IPS-15b (cell line): Measurements from ENCODE around the gene PCDHA1.
"Not testable (repeated sequence)": the region's sequence is repeated elsewhere in the genome, so short reads cannot be mapped to it uniquely, and the experiment has no call there.

Experiments
- H3K27me3 ChIP-seq: one replicate; pipeline ENCODE4 v1.6.1; 2013; ENCODE audit warnings: low read length; ENCODE audit not compliant: control insufficient read depth, insufficient read depth
- H3K36me3 ChIP-seq: one replicate; pipeline ENCODE4 v1.6.1; 2013; ENCODE audit warnings: low read length; ENCODE audit not compliant: control insufficient read depth, insufficient read depth
- H3K4me1 ChIP-seq: one replicate; pipeline ENCODE4 v1.6.1; 2013; ENCODE audit warnings: mild to moderate bottlenecking, low read length; ENCODE audit not compliant: control insufficient read depth, insufficient read depth
- H3K4me3 ChIP-seq: one replicate; pipeline ENCODE4 v1.5.1; 2013; ENCODE audit warnings: low read depth, low read length
- H3K9ac ChIP-seq: one replicate; pipeline ENCODE4 v1.6.1; 2013; ENCODE audit warnings: low read depth, mild to moderate bottlenecking, low read length
- H3K9me3 ChIP-seq: one replicate; pipeline ENCODE4 v1.6.1; 2013; ENCODE audit warnings: mild to moderate bottlenecking, low read length; ENCODE audit not compliant: control insufficient read depth, insufficient read depth

Gene PCDHA1

DNA sequence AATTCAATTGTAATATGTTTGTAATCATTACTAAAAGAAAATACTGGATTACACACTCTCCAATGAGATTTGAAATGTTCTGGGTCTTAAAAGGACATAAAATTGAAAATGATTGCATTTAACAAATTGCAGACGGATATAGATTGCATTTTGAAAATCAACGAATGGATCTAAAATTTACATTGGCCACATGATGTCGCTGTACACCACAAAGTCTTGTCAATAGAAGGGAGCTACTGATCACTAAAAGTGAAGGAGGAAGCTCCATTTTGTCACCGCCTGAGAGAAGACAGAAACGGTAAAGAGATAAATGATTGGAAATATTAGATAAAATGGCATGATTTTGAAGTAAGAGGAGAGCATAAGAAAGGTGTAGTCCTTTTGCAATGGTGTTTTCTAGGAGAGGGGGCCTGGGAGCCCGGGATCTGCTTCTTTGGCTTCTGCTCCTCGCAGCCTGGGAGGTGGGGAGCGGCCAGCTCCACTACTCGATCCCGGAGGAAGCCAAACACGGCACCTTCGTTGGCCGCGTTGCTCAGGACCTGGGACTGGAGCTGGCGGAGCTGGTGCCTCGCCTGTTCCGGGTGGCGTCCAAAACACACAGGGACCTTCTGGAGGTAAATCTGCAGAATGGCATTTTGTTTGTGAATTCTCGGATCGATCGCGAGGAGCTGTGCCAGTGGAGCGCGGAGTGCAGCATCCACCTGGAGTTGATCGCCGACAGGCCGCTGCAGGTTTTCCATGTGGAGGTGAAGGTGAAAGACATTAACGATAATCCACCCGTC lies at the start of gene PCDHA1:
TSS of gene PCDHA1 (plus strand) at position 236 of the 782 bp plus-strand sequence.
- Histone ChIP-seq H3K36me3 (peaks cover 2% of the 10 kb centered on the region), H3K4me1 (no peaks in the 10 kb centered on the region), H3K27me3 (no peaks in the 10 kb centered on the region), H3K4me3 (no peak within 1 kb of the TSS), H3K9me3 (no peaks in the 10 kb centered on the region), H3K9ac (no peak within 1 kb of the TSS)

DNA sequence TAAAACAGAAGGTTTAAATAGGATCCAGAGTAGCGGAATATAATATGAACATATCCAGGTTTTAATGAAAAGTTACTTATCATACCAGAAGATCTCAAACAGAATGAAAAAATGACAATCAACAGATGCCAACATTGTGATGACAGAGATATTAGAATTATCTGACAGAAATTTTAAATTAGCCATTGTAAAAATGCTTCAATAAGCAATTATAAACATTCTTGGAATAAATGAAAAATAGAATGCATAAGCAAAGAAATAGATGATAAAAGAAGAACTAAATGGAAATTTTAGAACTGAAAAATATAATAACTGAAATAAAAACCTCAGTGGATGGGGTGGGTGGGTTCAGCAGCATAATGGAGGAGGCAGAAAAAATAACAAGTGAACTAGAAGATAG lies 48.5 kb upstream of the PCDHA1 start:
- H3K9ac ChIP-seq: no peak overlapping the region

DNA sequence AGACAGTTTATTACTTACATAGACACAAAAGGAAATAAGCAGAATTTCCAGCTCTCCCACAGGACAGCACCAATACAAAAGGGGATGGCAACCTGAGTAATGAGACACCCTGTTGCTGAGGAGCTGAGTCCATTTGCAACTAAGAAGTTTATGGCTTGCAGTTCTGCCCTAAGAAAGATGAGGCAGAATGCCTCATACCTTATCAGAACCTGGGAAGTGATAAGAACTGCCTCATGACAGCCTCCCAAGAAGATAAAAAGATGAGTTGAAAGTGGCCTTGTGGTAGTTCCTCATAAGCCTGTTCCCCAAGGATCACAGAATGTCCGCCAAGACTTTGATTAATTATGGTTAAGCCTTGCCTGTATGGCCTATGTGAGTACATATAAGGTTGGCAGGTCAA lies 44.0 kb upstream of the PCDHA1 start:
- no peaks in the 10 kb centered on the region for H3K9me3 ChIP-seq

More for the DNA sequence above, 48.5 kb upstream of the PCDHA1 start:
- Histone ChIP-seq H3K4me3 (no peak overlapping the region), H3K27me3 (no peaks in the 10 kb centered on the region), H3K9me3 (peaks cover 2% of the 10 kb centered on the region), H3K4me1 (no peaks in the 10 kb centered on the region), H3K36me3 (no peaks in the 10 kb centered on the region)

GRCh38 chr5:140753561-140753960 lies 32.4 kb upstream of the PCDHA1 start:
- Histone ChIP-seq H3K36me3 (no peaks in the 10 kb centered on the region), H3K4me1 (no peaks in the 10 kb centered on the region), H3K9me3 (peaks cover 8% of the 10 kb centered on the region), H3K9ac (no peak overlapping the region), H3K27me3 (no peaks in the 10 kb centered on the region), H3K4me3 (no peak overlapping the region)

More for the DNA sequence above, 44.0 kb upstream of the PCDHA1 start:
- Histone ChIP-seq H3K9ac (no peak overlapping the region), H3K36me3 (no peaks in the 10 kb centered on the region), H3K4me1 (no peaks in the 10 kb centered on the region), H3K27me3 (no peaks in the 10 kb centered on the region), H3K4me3 (no peak overlapping the region)

GRCh38 chr5:140764177-140764973 lies 21.6 kb upstream of the PCDHA1 start:
- H3K9ac ChIP-seq: no peak overlapping the region
- no peaks in the 10 kb centered on the region for H3K4me1 ChIP-seq
- no peaks in the 10 kb centered on the region for H3K27me3 ChIP-seq
- H3K9me3 ChIP-seq: peaks cover 16% of the 10 kb centered on the region
- no peaks in the 10 kb centered on the region for H3K36me3 ChIP-seq
- H3K4me3 ChIP-seq: no peak overlapping the region

DNA sequence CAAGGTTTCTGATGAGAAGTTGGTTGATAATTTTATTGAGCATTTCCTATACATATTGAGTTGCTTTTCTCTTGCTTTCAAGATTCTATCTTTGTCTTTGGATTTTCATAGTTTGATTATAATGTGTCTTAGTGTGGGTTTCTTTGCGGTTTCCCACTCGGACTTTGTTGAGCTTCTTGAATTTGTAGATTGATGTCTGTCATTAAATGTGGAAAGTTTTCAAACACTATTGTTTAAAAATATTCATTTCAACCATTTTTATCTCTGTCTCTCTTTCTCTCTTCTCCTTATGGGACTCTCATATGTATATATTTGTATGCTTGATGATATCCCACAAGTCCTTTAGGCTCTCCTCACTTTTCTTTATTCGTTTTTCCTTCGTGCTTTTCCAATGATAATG lies 18.5 kb upstream of the PCDHA1 start:
- Histone ChIP-seq H3K9ac (no peak overlapping the region), H3K9me3 (peaks cover 20% of the 10 kb centered on the region), H3K4me1 (no peaks in the 10 kb centered on the region), H3K36me3 (no peaks in the 10 kb centered on the region), H3K27me3 (no peaks in the 10 kb centered on the region), H3K4me3 (no peak overlapping the region)

DNA sequence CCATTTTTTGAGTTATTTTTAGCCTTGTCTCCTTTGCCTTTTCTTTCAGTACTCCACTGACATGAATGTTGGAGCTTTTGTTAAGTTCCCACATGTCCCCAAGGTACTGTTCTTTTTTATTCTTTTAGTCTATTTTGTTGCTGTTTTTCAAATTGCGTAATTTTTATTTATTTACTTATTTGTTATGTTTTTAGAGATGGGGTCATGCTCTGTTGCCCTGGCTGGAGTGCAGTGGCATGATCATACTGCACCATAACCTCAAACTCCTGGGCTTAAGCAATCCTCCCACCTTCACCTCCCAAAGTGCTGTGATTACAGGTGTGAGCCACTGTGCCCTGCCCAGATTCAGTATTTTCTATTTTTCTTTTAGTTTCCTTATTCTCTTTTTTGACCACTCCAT lies 5.4 kb upstream of the PCDHA1 start:
- H3K4me1 ChIP-seq: no peaks in the 10 kb centered on the region
- H3K27me3 ChIP-seq: no peaks in the 10 kb centered on the region
- H3K9ac ChIP-seq: no peak overlapping the region
- H3K36me3 ChIP-seq: no peaks in the 10 kb centered on the region
- H3K4me3 ChIP-seq: no peak overlapping the region
- H3K9me3 ChIP-seq: peaks cover 6% of the 10 kb centered on the region

DNA sequence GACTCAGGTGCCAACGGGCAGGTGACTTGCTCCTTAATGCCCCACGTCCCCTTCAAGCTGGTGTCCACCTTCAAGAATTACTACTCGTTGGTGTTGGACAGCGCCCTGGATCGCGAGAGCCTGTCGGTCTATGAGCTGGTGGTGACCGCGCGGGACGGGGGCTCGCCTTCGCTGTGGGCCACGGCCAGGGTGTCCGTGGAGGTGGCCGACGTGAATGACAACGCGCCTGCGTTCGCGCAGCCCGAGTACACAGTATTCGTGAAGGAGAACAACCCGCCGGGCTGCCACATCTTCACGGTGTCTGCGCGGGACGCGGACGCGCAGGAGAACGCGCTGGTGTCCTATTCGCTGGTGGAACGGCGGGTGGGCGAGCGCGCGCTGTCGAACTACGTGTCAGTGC lies 1.5 kb downstream of the PCDHA1 start:
- H3K4me1 ChIP-seq, H3K27me3 ChIP-seq, H3K9me3 ChIP-seq, H3K9ac ChIP-seq, H3K36me3 ChIP-seq, H3K4me3 ChIP-seq: not testable (repeated sequence)

DNA sequence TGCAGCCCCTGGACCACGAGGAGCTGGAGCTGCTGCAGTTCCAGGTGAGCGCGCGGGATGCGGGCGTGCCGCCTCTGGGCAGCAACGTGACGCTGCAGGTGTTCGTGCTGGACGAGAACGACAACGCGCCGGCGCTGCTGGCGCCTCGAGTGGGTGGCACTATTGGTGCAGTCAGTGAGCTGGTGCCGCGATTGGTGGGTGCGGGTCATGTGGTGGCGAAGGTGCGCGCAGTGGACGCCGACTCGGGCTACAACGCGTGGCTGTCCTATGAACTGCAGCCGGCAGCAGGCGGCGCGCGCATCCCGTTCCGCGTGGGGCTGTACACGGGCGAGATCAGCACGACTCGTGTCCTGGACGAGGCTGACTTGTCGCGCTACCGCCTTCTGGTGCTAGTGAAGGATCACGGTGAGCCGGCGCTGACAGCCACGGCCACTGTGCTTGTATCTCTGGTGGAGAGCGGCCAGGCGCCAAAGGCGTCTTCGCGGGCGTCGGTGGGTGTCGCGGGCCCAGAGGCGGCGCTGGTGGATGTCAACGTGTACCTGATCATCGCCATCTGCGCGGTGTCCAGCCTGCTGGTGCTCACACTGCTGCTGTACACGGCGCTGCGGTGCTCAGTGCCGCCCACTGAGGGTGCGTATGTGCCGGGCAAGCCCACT lies 2.0 kb downstream of the PCDHA1 start:
- H3K9ac ChIP-seq, H3K4me1 ChIP-seq, H3K9me3 ChIP-seq, H3K4me3 ChIP-seq, H3K36me3 ChIP-seq, H3K27me3 ChIP-seq: not testable (repeated sequence)

DNA sequence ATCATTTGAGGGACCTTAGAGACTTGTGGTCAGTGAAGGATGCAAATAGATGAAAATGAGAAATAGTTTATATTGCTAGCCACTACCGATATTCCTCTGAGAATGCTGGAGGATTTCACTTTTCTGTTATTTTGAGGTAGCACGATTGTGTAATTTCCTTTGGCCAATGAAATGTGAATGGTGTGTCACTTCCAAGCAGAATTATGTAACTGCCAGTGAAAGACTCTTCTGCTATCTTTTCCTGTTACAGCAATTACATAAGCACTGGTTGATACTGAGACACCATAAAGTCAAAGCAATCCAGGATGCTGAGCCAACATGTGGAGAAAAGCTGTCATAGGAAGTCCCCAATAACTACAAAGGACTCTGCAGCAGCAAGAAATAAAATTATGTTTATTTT lies 5.1 kb downstream of the PCDHA1 start:
- Histone ChIP-seq H3K36me3 (peaks cover 2% of the 10 kb centered on the region), H3K4me3 (no peak overlapping the region), H3K27me3 (no peaks in the 10 kb centered on the region), H3K9ac (no peak overlapping the region), H3K4me1 (no peaks in the 10 kb centered on the region), H3K9me3 (no peaks in the 10 kb centered on the region)

- Histone ChIP-seq H3K9ac (no peak within 1 kb of the TSS), H3K4me1 (no peaks in the 10 kb centered on the region), H3K36me3 (no peaks in the 10 kb centered on the region), H3K27me3 (no peaks in the 10 kb centered on the region), H3K9me3 (no peaks in the 10 kb centered on the region), H3K4me3 (peak within 1 kb of the TSS; percentile 60)
These were observed 8.8 kb downstream of the PCDHA1 start, which contains the start of gene PCDHA2 for GRCh38 chr5:140794595-140795258. Gene PCDHA2 (plus strand): TSS chr5:140794852.
